ENCODE data around the gene VPS4A.

VPS4A gene

GRCh38 chr16:69318177-69318910, 7.2 kb downstream of the VPS4A start:
- H3K9me3 ChIP-seq: no peaks in the 10 kb centered on the region
- H3K36me3 ChIP-seq: peaks cover 92% of the 10 kb centered on the region
- TF ChIP-seq CTCF (IDR thresholded peaks at IDR 0.05; ENCODE audit: low read depth, low read length): no peak
- no peak overlapping the region for H3K4me3 ChIP-seq (ENCODE audit: low read depth, low read length)
- DNase-seq: no peak
- H3K4me1 ChIP-seq: no peaks in the 10 kb centered on the region
- H3K27me3 ChIP-seq: no peaks in the 10 kb centered on the region

GRCh38 chr16:69318911-69319289, 7.8 kb downstream of the VPS4A start:
- no peak for TF ChIP-seq CTCF (IDR thresholded peaks at IDR 0.05; ENCODE audit: low read depth, low read length)
- H3K36me3 ChIP-seq: peaks cover 92% of the 10 kb centered on the region
- no peak overlapping the region for H3K4me3 ChIP-seq (ENCODE audit: low read depth, low read length)
- no peak for DNase-seq
- H3K9me3 ChIP-seq: no peaks in the 10 kb centered on the region
- no peaks in the 10 kb centered on the region for H3K27me3 ChIP-seq
- H3K4me1 ChIP-seq: no peaks in the 10 kb centered on the region; the same call in 1 of the 2 replicates

DNA sequence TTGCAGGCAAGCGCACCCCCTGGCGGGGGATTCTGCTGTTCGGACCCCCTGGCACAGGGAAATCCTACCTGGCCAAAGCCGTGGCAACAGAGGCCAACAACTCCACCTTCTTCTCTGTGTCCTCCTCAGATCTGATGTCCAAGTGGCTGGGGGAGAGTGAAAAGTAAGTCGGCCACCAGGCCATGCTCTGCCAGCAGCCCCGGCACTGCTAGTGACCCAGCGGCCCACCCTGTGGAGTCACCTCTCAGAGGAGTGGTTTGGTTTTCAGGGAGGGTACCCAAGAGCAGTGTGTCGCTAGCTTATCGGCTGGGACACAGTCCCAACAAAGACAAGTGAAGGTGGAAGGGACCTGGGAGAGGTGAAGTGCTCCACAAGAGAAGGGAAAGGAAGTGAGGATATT, 8.2 kb downstream of the VPS4A start:
- no peak for DNase-seq

GRCh38 chr16:69319826-69320739, 8.9 kb downstream of the VPS4A start:
- no peak overlapping the region for H3K4me3 ChIP-seq (ENCODE audit: low read depth, low read length)
- H3K36me3 ChIP-seq: peaks cover 93% of the 10 kb centered on the region
- no peaks in the 10 kb centered on the region for H3K9me3 ChIP-seq
- DNase-seq: no peak
- TF ChIP-seq CTCF (IDR thresholded peaks at IDR 0.05; ENCODE audit: low read depth, low read length): no peak
- no peaks in the 10 kb centered on the region for H3K27me3 ChIP-seq
- H3K4me1 ChIP-seq: peaks cover 10% of the 10 kb centered on the region

More for the DNA sequence above, 8.2 kb downstream of the VPS4A start:
- Histone ChIP-seq H3K9me3 (no peaks in the 10 kb centered on the region), H3K27me3 (no peaks in the 10 kb centered on the region), H3K36me3 (peaks cover 93% of the 10 kb centered on the region), H3K4me1 (peaks cover 5% of the 10 kb centered on the region), H3K4me3 (ENCODE audit: low read depth, low read length) (no peak overlapping the region)
- TF ChIP-seq CTCF (IDR thresholded peaks at IDR 0.05; ENCODE audit: low read depth, low read length): no peak

- H3K27me3 ChIP-seq: no peaks in the 10 kb centered on the region
- no peaks in the 10 kb centered on the region for H3K9me3 ChIP-seq
- TF ChIP-seq CTCF (IDR thresholded peaks at IDR 0.05; ENCODE audit: low read depth, low read length): no peak
- H3K36me3 ChIP-seq: peaks cover 91% of the 10 kb centered on the region
- H3K4me3 ChIP-seq (ENCODE audit: low read depth, low read length): no peak overlapping the region
- peaks cover 10% of the 10 kb centered on the region for H3K4me1 ChIP-seq
- no peak for DNase-seq
These were observed 9.6 kb downstream of the VPS4A start for GRCh38 chr16:69320740-69321073.

GRCh38 chr16:69321080-69321479, 9.9 kb downstream of the VPS4A start:
- no peak overlapping the region for H3K4me3 ChIP-seq (ENCODE audit: low read depth, low read length)
- H3K27me3 ChIP-seq: no peaks in the 10 kb centered on the region
- peaks cover 10% of the 10 kb centered on the region for H3K4me1 ChIP-seq
- no peak for TF ChIP-seq CTCF (IDR thresholded peaks at IDR 0.05; ENCODE audit: low read depth, low read length)
- no peaks in the 10 kb centered on the region for H3K9me3 ChIP-seq
- H3K36me3 ChIP-seq: peaks cover 91% of the 10 kb centered on the region
- no peak for DNase-seq

All from BE2C (cell line).